ENCODE results near the gene TOX3. TPM values are rescaled to one million over a fixed set of nuclear protein-coding genes. Genes with fewer than 3 reads are reported as not detected.

The TOX3 gene
- total and polyA plus RNA-seq, 4 donors = 1.3 to 3.5 (median 2.4) TPM

DNA sequence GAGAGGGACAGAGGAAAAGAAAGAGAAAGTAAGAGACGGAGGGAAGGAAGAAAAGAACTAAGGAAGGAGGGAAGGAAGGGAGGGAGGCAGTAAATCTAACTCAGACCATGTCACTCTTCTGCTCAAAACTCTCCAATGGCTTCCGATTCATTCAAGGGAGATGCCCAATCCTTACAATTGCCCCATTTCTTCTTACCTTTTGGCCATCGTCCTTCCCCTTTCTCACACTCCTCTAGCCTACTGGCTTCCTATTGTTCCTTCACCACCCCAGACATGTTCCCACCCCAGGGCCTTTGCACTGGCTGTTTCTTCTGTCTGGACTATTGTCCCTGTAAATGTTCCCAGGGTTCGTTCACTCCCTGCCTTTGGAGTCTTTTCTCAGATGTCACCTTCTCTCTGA, 72.3 kb downstream of the TOX3 start:
- H3K9ac ChIP-seq (ENCODE audit: low read depth in 1 of 2, low read length in 2 of 2) = no peak overlapping the region
- H3K4me3 ChIP-seq (ENCODE audit: low read depth in 1 of 3, low read length in 3 of 3) = no peak overlapping the region
- 93% methylated on average over 4 of the region's 4 CpGs for WGBS
- H3K9me3 ChIP-seq (ENCODE audit: control insufficient read depth in 4 of 4, low read length in 3 of 4) = no peaks in the 10 kb centered on the region
- DNase-seq (ENCODE audit: low spot score) = no peak
- no peaks in the 10 kb centered on the region for H3K27me3 ChIP-seq (ENCODE audit: control insufficient read depth in 4 of 4, insufficient read depth in 4 of 4, low read length in 3 of 4)
- no peaks in the 10 kb centered on the region for H3K36me3 ChIP-seq (ENCODE audit: control insufficient read depth in 4 of 4, insufficient read depth in 3 of 4, low read depth in 1 of 4, low read length in 3 of 4)
- no peak for TF ChIP-seq NR2F2 (IDR thresholded peaks at IDR 0.05)
- H3K27ac ChIP-seq (ENCODE audit: low read depth in 1 of 2, low read length in 2 of 2) = no peak overlapping the region
- H3K4me1 ChIP-seq (ENCODE audit: control insufficient read depth in 4 of 4, insufficient read depth in 4 of 4, low read length in 3 of 4) = no peaks in the 10 kb centered on the region

- 94% methylated on average over 5 of the region's 5 CpGs for WGBS
- Histone ChIP-seq H3K4me3 (ENCODE audit: low read depth in 1 of 3, low read length in 3 of 3) (no peak overlapping the region), H3K4me1 (ENCODE audit: control insufficient read depth in 4 of 4, insufficient read depth in 4 of 4, low read length in 3 of 4) (no peaks in the 10 kb centered on the region), H3K27me3 (ENCODE audit: control insufficient read depth in 4 of 4, insufficient read depth in 4 of 4, low read length in 3 of 4) (no peaks in the 10 kb centered on the region), H3K9ac (ENCODE audit: low read depth in 1 of 2, low read length in 2 of 2) (no peak overlapping the region), H3K36me3 (ENCODE audit: control insufficient read depth in 4 of 4, insufficient read depth in 3 of 4, low read depth in 1 of 4, low read length in 3 of 4) (no peaks in the 10 kb centered on the region), H3K9me3 (ENCODE audit: control insufficient read depth in 4 of 4, low read length in 3 of 4) (no peaks in the 10 kb centered on the region), H3K27ac (ENCODE audit: low read depth in 1 of 2, low read length in 2 of 2) (no peak overlapping the region)
- TF ChIP-seq REST (IDR thresholded peaks at IDR 0.05) = no peak
- no peak for TF ChIP-seq SP1 (IDR thresholded peaks at IDR 0.05)
- no peak for TF ChIP-seq TAF1 (conservative IDR thresholded peaks at IDR 0.05)
- TF ChIP-seq GABPA (IDR thresholded peaks at IDR 0.05 in 1 of 2, conservative IDR thresholded peaks at IDR 0.05 in 1 of 2) = no peak
- TF ChIP-seq RXRA (IDR thresholded peaks at IDR 0.05) = no peak
- TF ChIP-seq HNF4A (conservative IDR thresholded peaks at IDR 0.05) = no peak
- TF ChIP-seq MAX (IDR thresholded peaks at IDR 0.05) = no peak
- TF ChIP-seq HNF4G (IDR thresholded peaks at IDR 0.05) = no peak
- no peak for TF ChIP-seq EGR1 (IDR thresholded peaks at IDR 0.05; ENCODE audit: low read depth in 2 of 2)
- TF ChIP-seq JUND (IDR thresholded peaks at IDR 0.05) = no peak
- no peak for TF ChIP-seq YY1 (IDR thresholded peaks at IDR 0.05)
- TF ChIP-seq CTCF (IDR thresholded peaks at IDR 0.05; ENCODE audit: low read depth, low read length, missing input control) = no peak
- TF ChIP-seq, protein P1, sequence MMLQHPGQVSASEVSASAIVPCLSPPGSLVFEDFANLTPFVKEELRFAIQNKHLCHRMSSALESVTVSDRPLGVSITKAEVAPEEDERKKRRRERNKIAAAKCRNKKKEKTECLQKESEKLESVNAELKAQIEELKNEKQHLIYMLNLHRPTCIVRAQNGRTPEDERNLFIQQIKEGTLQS (IDR thresholded peaks at IDR 0.05) = no peak
- no peak for TF ChIP-seq ZBTB33 (IDR thresholded peaks at IDR 0.05)
- no peak for TF ChIP-seq FOXA2 (IDR thresholded peaks at IDR 0.05)
- no peak for DNase-seq (ENCODE audit: low spot score)
Observed at GRCh38 chr16:52473096-52473495, 73.8 kb downstream of the TOX3 start.

Data from liver (tissue), 9 donors.